ENCODE data around the gene SULF2.

SULF2 gene

GRCh38 chr20:47677635-47678453, 107.4 kb downstream of the SULF2 start:
- Histone ChIP-seq H3K27ac (no peak overlapping the region), H3K4me3 (no peak overlapping the region)

GRCh38 chr20:47676912-47677634, 108.2 kb downstream of the SULF2 start:
- Histone ChIP-seq H3K4me3 (no peak overlapping the region), H3K27ac (no peak overlapping the region)

GRCh38 chr20:47676219-47676721, 109.0 kb downstream of the SULF2 start:
- Histone ChIP-seq H3K27ac (no peak overlapping the region), H3K4me3 (no peak overlapping the region)

- no peak overlapping the region for H3K4me3 ChIP-seq
- H3K27ac ChIP-seq: no peak overlapping the region
Observed at GRCh38 chr20:47675190-47676142, 109.8 kb downstream of the SULF2 start.

GRCh38 chr20:47674686-47675085, 110.6 kb downstream of the SULF2 start:
- H3K4me3 ChIP-seq: no peak overlapping the region
- no peak overlapping the region for H3K27ac ChIP-seq

GRCh38 chr20:47674145-47674544, 111.1 kb downstream of the SULF2 start:
- Histone ChIP-seq H3K4me3 (no peak overlapping the region), H3K27ac (no peak overlapping the region)

GRCh38 chr20:47673671-47673955, 111.7 kb downstream of the SULF2 start:
- no peak overlapping the region for H3K27ac ChIP-seq
- H3K4me3 ChIP-seq: no peak overlapping the region

GRCh38 chr20:47672886-47673670, 112.2 kb downstream of the SULF2 start:
- H3K27ac ChIP-seq: no peak overlapping the region
- H3K4me3 ChIP-seq: no peak overlapping the region

GRCh38 chr20:47672166-47672565, 113.1 kb downstream of the SULF2 start:
- H3K4me3 ChIP-seq: no peak overlapping the region
- H3K27ac ChIP-seq: no peak overlapping the region

GRCh38 chr20:47670913-47671312, 114.4 kb downstream of the SULF2 start:
- H3K27ac ChIP-seq: no peak overlapping the region
- no peak overlapping the region for H3K4me3 ChIP-seq

- Histone ChIP-seq H3K27ac (no peak overlapping the region), H3K4me3 (no peak overlapping the region)
Observed at GRCh38 chr20:47669927-47670890, 115.1 kb downstream of the SULF2 start.

- H3K27ac ChIP-seq: no peak overlapping the region
- no peak overlapping the region for H3K4me3 ChIP-seq
Observed at GRCh38 chr20:47669489-47669888, 115.8 kb downstream of the SULF2 start.

GRCh38 chr20:47669152-47669425, 116.2 kb downstream of the SULF2 start:
- no peak overlapping the region for H3K4me3 ChIP-seq
- H3K27ac ChIP-seq: no peak overlapping the region

- Histone ChIP-seq H3K4me3 (no peak overlapping the region), H3K27ac (no peak overlapping the region)
Observed at GRCh38 chr20:47668313-47669151, 116.7 kb downstream of the SULF2 start.

GRCh38 chr20:47667531-47668312, 117.6 kb downstream of the SULF2 start:
- no peak overlapping the region for H3K4me3 ChIP-seq
- H3K27ac ChIP-seq: no peak overlapping the region

GRCh38 chr20:47667086-47667485, 118.2 kb downstream of the SULF2 start:
- Histone ChIP-seq H3K4me3 (no peak overlapping the region), H3K27ac (no peak overlapping the region)

- H3K27ac ChIP-seq: no peak overlapping the region
- H3K4me3 ChIP-seq: no peak overlapping the region
Observed at GRCh38 chr20:47666304-47666703, 119.0 kb downstream of the SULF2 start.
